HEK293 (cell line): ENCODE data around the gene CDC42EP1.
A peak's percentile ranks its signal among the peaks of the same experiment; 100 is the strongest.

Experiments
- CTCF ChIA-PET: fragments of 350-600 bp; formaldehyde crosslinking; extraction: SDS; loops from one replicate; lab custom pipeline; 2021; ENCODE audit warnings: antibody characterized with exemption; lab: Yijun Ruan, JAX
- POLR2A ChIA-PET: fragments of 300-600 bp; formaldehyde crosslinking; extraction: SDS; loops from one replicate; lab custom pipeline; 2020; ENCODE audit warnings: antibody characterized with exemption, inconsistent platforms; lab: Yijun Ruan, JAX
- H3K27ac ChIP-seq: fragments of 200-500 bp; sonication (Bioruptor generic); 2 replicates; pipeline ENCODE4 v1.5.1; 2014; ENCODE audit warnings: low read depth, low read length, control low read depth, inconsistent platforms; ENCODE audit errors: extremely low read depth
- H3K36me3 ChIP-seq, 2 experiments: fragments of 200-500 bp in 1 of 2; sonication (Bioruptor generic) in 1 of 2; 1 replicate in 1 of 2; 2 replicates in 1 of 2; pipeline ENCODE4 v1.5.1; 2014 to 2017; ENCODE audit warnings: inconsistent platforms in 2 of 2, low read length in 2 of 2; ENCODE audit not compliant: control insufficient read depth in 2 of 2, insufficient read depth in 1 of 2
- H3K4me1 ChIP-seq: fragments of 200-500 bp; sonication (Bioruptor generic); 2 replicates; pipeline ENCODE4 v1.5.1; 2014; ENCODE audit warnings: mild to moderate bottlenecking, low read length, inconsistent platforms; ENCODE audit not compliant: control insufficient read depth, insufficient read depth
- H3K4me3 ChIP-seq: 2 replicates; pipeline ENCODE4 v1.5.1; 2011; ENCODE audit warnings: low read depth, mild to moderate bottlenecking, control low read depth, low read length, moderate library complexity
- H3K9me3 ChIP-seq: fragments of 200-500 bp; sonication (Bioruptor generic); 2 replicates; pipeline ENCODE4 v1.5.1; 2014; ENCODE audit warnings: low read depth, low read length, inconsistent platforms; ENCODE audit not compliant: control insufficient read depth, insufficient read depth
- FEZF1 ChIP-seq: fragments of 450-650 bp; formaldehyde crosslinking; IDR thresholded peaks from 2 replicates; pipeline ENCODE4 v1.5.1; 2016; ENCODE audit warnings: missing biosample characterization, missing genetic modification characterization
- GLIS2 ChIP-seq: fragments of 450-650 bp; formaldehyde crosslinking; IDR thresholded peaks from 2 replicates; pipeline ENCODE4 v1.5.1; 2016; ENCODE audit warnings: missing biosample characterization, missing genetic modification characterization
- IKZF3 ChIP-seq: fragments of 450-650 bp; IDR thresholded peaks from 2 replicates; pipeline ENCODE4 v1.5.0; 2018; ENCODE audit warnings: missing biosample characterization, mild to moderate bottlenecking, missing genetic modification characterization, moderate library complexity
- OVOL3 ChIP-seq: fragments of 450-650 bp; formaldehyde crosslinking; IDR thresholded peaks from 2 replicates; pipeline ENCODE4 v1.5.1; 2016; ENCODE audit warnings: missing biosample characterization, missing genetic modification characterization
- PBX3 ChIP-seq: sonication (generic); formaldehyde crosslinking; IDR thresholded peaks from 2 replicates; pipeline ENCODE4 v1.8.1; 2022; ENCODE audit warnings: mild to moderate bottlenecking, moderate library complexity, missing genetic modification reagents
- PRDM10 ChIP-seq: fragments of 450-650 bp; formaldehyde crosslinking; IDR thresholded peaks from 2 replicates; pipeline ENCODE4 v1.5.1; 2016; ENCODE audit warnings: missing biosample characterization, missing genetic modification characterization
- SCRT1 ChIP-seq: fragments of 450-650 bp; formaldehyde crosslinking; IDR thresholded peaks from 2 replicates; pipeline ENCODE4 v1.5.1; 2016; ENCODE audit warnings: missing biosample characterization, missing genetic modification characterization, borderline replicate concordance
- SCRT2 ChIP-seq: fragments of 450-650 bp; formaldehyde crosslinking; IDR thresholded peaks from 2 replicates; pipeline ENCODE4 v1.5.1; 2016; ENCODE audit warnings: missing biosample characterization, missing genetic modification characterization
- TCF7L2 ChIP-seq: IDR thresholded peaks from 2 replicates; pipeline ENCODE4 v1.6.1; 2011; ENCODE audit warnings: low read depth, mild to moderate bottlenecking, inconsistent platforms, low read length, moderate library complexity, borderline replicate concordance
- TSHZ1 ChIP-seq: fragments of 450-650 bp; formaldehyde crosslinking; IDR thresholded peaks from 2 replicates; pipeline ENCODE4 v1.5.1; 2016; ENCODE audit warnings: missing biosample characterization, missing genetic modification characterization, borderline replicate concordance
- ZEB2 ChIP-seq: fragments of 450-650 bp; formaldehyde crosslinking; IDR thresholded peaks from 2 replicates; pipeline ENCODE4 v1.5.1; 2016; ENCODE audit warnings: missing biosample characterization, missing genetic modification characterization
- ZNF10 ChIP-seq: fragments of 450-650 bp; formaldehyde crosslinking; IDR thresholded peaks from 2 replicates; pipeline ENCODE4 v1.5.1; 2017; ENCODE audit warnings: missing biosample characterization, missing genetic modification characterization
- ZNF132 ChIP-seq: fragments of 450-650 bp; formaldehyde crosslinking; IDR thresholded peaks from 2 replicates; pipeline ENCODE4 v1.5.1; 2017; ENCODE audit warnings: missing biosample characterization, missing genetic modification characterization, borderline replicate concordance
- ZNF19 ChIP-seq: fragments of 450-650 bp; formaldehyde crosslinking; IDR thresholded peaks from 2 replicates; pipeline ENCODE4; 2016; ENCODE audit warnings: missing biosample characterization, missing genetic modification characterization, low read depth
- ZNF280D ChIP-seq: fragments of 450-650 bp; formaldehyde crosslinking; IDR thresholded peaks from 2 replicates; pipeline ENCODE4 v1.5.1; 2016; ENCODE audit warnings: missing biosample characterization, missing genetic modification characterization
- ZNF366 ChIP-seq: fragments of 450-650 bp; formaldehyde crosslinking; conservative IDR thresholded peaks from 2 replicates; pipeline ENCODE4 v1.5.1; 2016; ENCODE audit warnings: missing biosample characterization, missing genetic modification characterization
- ZNF433 ChIP-seq: fragments of 450-650 bp; formaldehyde crosslinking; IDR thresholded peaks from 2 replicates; pipeline ENCODE4 v1.5.1; 2016; ENCODE audit warnings: missing biosample characterization, missing genetic modification characterization, low read depth
- ZNF48 ChIP-seq: fragments of 450-650 bp; formaldehyde crosslinking; IDR thresholded peaks from 2 replicates; pipeline ENCODE4 v1.5.1; 2016; ENCODE audit warnings: missing biosample characterization, missing genetic modification characterization
- ZNF560 ChIP-seq: fragments of 450-650 bp; formaldehyde crosslinking; IDR thresholded peaks from 2 replicates; pipeline ENCODE4 v1.5.1; 2017; ENCODE audit warnings: missing biosample characterization, missing genetic modification characterization, borderline replicate concordance
- ZNF624 ChIP-seq: fragments of 450-650 bp; formaldehyde crosslinking; IDR thresholded peaks from 2 replicates; pipeline ENCODE4 v1.5.1; 2017; ENCODE audit warnings: missing biosample characterization, missing genetic modification characterization
- ZNF843 ChIP-seq: fragments of 450-650 bp; formaldehyde crosslinking; IDR thresholded peaks from 2 replicates; pipeline ENCODE4 v1.5.1; 2016; ENCODE audit warnings: missing biosample characterization, missing genetic modification characterization

CDC42EP1 gene

GRCh38 chr22:37529652-37530345 is 30.5 kb upstream of the CDC42EP1 start (continued):
- TF ChIP-seq PRDM10 (no peak), ZNF560 (tag by site-specific recombination) (no peak), PBX3 (CRISPR knock-in tag) (no peak), ZNF132 (tag by site-specific recombination) (no peak), ZNF19 (tag by site-specific recombination) (no peak), TSHZ1 (tag by site-specific recombination) (no peak), ZNF624 (tag by site-specific recombination) (no peak), GLIS2 (tag by site-specific recombination) (no peak), ZNF280D (tag by site-specific recombination) (no peak), TCF7L2 (no peak), ZNF10 (no peak), SCRT1 (no peak)

GRCh38 chr22:37533995-37534394 is 26.3 kb upstream of the CDC42EP1 start:
- no peak overlapping the region for H3K4me3 ChIP-seq
- POLR2A ChIA-PET: interaction anchor here (0.5 to 1.3 kb wide), 2 partner anchors 36 to 65 kb away, joined by 3 to 4 read pairs; no protein-coding TSS in a partner anchor
- CTCF ChIA-PET: interaction anchor here (0.6 to 2.7 kb wide), 8 partner anchors 10 to 273 kb away, joined by 3 to 12 read pairs (median 4); no protein-coding TSS in a partner anchor
- TF ChIP-seq ZNF48 (tag by site-specific recombination) (no peak), SCRT2 (peak; percentile 32; the same call in 1 of the 2 replicates), IKZF3 (tag by site-specific recombination) (peak; percentile 62), ZEB2 (0 out of 2 replicates have a peak, but pooled peaks have one; percentile 32), ZNF366 (tag by site-specific recombination) (peak; percentile 63), PRDM10 (peak; percentile 90), ZNF433 (tag by site-specific recombination) (no peak), ZNF843 (tag by site-specific recombination) (no peak), FEZF1 (tag by site-specific recombination) (peak; percentile 78), OVOL3 (tag by site-specific recombination) (0 out of 2 replicates have a peak, but pooled peaks have one; percentile 15)

More at GRCh38 chr22:37533995-37534394, 26.3 kb upstream of the CDC42EP1 start:
- Histone ChIP-seq H3K9me3 (no peaks in the 10 kb centered on the region), H3K36me3 (no peaks in the 10 kb centered on the region), H3K27ac (no peak overlapping the region), H3K4me1 (peaks cover 5% of the 10 kb centered on the region)
